Myocyte (in vitro differentiated cells): ENCODE results near the gene UBTD2. TPM values are rescaled to one million over a fixed set of nuclear protein-coding genes. Genes with fewer than 3 reads are reported as not detected.
"Not testable (repeated sequence)": the region's sequence is repeated elsewhere in the genome, so short reads cannot be mapped to it uniquely, and the experiment has no call there.

ENCODE experiments used
- DNase-seq: peaks from one replicate; pipeline ENCODE4 v3.0.0-alpha.2; 2012; ENCODE audit warnings: low read depth
- polyA plus RNA-seq: library from polyadenylated mRNA; unstranded; fragments of >200 nt; gene quantifications from one replicate; pipeline ENCODE4 v1.2.1, GENCODE V29; 2012; ENCODE audit warnings: missing spikeins
- total RNA-seq: library from RNA; depleted of rRNA; stranded (reverse); fragments of >200 nt; gene quantifications from 2 replicates; pipeline ENCODE4 v1.2.3, GENCODE V29; 2014

The UBTD2 gene
- 40.5 and 45.2 TPM in 2 replicates for total RNA-seq
- 21.5 TPM for polyA plus RNA-seq

DNA sequence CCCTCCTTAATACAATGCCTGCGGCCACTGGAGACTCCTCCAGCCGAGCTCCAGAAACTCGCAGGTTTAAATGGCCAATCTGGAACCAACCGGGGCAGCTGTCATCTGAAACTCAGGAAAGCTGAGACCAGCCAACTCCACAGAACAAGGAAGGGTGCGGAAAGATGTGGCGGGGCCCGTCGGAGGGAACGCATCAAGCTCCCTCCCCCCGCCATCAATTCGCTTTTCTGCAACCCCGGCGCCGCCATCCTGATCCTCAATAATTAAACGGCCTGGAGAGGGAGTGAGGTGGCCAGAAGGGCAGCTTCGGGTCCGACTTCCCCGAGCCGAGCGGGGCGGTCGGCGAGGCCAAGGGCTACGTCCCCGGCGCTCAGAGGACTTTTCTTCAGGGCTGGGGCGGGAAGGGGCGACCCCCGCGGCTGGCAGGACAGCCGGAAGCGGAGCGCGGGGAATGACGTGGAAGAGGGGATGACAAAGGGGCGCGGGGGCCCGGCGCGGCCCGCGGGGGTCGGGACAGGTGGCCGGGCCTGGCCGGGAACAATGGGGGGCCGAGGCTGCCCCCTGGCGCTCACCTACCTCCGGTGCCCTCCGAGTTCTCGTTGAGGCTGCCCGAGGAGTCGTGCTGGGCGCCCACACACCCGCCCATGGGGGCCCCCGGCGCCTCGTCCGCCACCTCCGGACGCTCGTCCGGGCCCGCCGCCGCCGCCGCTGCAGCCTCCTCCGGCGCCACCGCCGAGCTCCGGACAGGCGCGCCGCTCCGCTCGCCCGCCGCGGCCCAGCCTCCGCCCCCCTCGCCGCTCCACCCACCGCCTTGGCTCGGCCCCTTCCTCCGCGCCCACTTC lies at the start of gene UBTD2:
TSS of gene UBTD2 (minus strand) at position 745 of the 842 bp plus-strand sequence. CDS start at position 646, 99 bp downstream.
- peak; percentile 85 for DNase-seq

DNA sequence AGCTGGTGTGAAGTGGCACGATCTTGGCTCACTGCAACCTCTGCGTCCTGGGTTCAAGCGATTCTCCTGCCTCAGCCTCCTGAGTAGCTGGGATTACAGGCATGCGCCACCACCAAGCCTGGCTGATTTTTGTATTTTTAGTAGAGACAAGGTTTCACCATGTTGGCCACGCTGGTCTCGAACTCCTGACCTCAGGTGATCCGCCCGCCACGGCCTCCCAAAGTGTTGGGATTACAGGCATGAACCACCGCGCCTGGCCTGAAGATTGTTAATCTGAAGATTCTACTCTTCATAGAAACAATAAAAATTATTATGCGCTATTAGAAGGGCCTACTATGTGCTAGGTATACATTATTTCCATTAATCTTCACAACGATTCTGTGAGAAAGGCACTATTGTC lies 43.3 kb upstream of the UBTD2 start:
- DNase-seq = not testable (repeated sequence)

- no peak for DNase-seq
Observed at GRCh38 chr5:172325452-172325851, 41.9 kb upstream of the UBTD2 start.

DNA sequence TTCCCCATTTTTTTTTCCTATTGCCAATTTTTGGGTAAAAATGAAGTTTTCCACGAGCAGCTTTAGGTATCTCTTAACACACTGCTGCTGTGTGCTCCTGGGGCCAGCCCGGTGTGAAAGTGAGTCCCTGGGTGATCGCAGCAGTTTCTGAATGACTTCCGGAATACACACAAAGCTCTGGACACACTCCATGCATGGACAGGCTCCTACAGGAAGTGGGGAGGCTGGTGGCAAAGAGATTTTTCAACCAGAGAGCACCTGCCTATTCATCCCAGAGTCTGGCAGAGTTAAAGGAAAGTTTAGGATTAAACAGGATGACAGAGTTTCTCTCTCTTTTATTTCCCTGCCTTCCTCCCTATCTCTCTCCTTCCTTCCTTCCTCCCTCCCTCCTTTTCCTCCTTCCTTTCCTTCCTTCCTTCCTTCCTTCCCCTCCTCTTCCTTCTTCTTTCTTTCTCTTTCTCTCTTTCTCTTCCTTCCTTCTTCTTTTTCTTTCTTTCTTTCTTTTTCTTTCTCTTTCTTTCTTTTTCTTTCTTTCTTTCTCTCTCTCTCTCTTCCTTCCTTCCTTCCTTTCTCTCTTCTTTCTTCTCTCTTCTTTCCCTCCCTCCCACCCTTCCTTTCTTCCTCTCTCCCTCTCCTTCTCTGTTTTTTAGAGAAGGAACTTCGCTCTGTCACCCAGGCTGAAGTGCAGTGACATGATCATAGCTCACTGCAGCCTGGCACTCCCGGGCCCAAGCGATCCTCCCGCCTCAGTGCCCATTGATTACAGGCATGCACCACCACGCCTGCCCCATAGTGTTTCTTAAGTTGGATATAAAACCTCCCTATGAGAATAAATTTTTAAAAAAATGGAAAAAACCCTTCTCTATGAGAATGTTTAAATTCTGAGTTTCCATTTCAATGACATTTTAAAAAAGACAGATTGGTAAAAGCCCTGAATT lies 38.7 kb upstream of the UBTD2 start:
- DNase-seq = peak; percentile 24

GRCh38 chr5:172321593-172321992 lies 38.0 kb upstream of the UBTD2 start:
- DNase-seq = no peak

DNA sequence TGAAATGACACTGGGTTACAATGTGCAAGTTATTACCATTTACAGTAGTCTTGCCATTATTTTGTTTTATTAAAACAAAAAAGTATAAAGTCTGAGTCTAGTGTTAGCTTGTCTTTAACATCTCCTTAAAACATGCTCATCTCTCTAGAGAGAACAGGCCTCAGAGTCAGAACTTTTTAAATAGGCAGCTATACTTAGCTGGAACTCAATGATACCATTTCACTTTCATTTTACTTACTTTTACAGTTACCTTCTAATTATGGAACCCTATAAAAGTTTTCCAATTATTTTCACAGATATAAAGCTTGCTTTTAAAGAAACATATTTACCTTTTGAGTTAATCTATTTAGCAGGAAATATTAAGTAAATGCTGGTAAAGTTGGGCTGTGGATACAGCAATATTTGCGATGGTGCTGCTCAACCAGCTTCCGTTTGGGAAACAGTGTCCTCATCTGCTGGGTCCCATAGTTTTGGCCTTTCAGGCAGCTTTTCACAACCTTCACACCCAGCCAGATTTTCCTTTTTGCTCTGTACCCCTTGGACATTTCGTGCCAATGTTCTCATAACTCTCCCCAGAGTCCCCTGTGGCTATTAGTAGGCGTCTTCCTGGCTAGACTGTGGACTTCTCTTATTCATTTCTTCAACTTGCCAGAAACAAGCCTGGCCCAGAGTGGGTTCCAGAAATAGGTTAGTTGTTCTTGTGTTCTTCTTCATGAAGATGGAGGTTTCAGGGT lies 36.3 kb upstream of the UBTD2 start:
- no peak for DNase-seq

GRCh38 chr5:172315587-172316493 lies 32.3 kb upstream of the UBTD2 start:
- no peak for DNase-seq

GRCh38 chr5:172313915-172314314 lies 30.4 kb upstream of the UBTD2 start:
- no peak for DNase-seq

DNA sequence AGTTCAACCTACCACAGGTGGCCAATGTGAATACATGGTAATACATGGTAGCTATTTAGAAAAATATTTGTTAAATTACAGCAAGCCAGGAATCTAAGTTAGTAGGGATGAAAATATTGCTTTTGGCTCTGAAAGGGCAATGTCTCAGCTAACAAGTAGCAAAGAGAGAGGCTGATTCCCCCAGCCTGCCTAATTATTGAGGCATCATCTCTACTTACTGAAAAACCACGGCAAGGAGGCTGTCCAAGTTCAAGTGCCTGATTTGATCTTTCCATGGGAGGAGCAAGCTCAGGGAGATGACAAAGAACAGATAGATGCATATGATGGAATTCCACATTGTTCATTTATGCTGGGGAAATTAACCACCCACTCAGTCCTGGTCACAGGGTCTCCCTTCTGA lies 28.7 kb upstream of the UBTD2 start:
- no peak for DNase-seq

DNA sequence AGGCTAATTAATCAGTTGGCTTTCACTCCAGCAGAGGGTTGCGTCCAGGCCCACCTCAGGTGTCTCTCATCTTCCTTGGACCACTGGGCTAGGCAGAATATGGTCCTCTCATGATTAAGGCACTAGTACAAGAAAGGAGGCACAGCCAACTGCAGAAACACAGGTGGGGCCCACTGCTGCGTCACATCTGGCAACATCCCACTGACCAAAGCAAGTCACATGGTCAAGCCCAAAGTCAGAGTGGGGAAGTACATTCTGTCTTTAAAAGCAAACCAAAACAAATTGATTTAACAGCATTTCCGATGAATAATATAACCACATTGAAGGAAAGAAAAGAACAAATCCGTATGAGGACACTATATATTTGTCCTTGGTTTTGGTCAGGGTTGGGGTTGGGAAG lies 28.0 kb upstream of the UBTD2 start:
- DNase-seq = no peak

DNA sequence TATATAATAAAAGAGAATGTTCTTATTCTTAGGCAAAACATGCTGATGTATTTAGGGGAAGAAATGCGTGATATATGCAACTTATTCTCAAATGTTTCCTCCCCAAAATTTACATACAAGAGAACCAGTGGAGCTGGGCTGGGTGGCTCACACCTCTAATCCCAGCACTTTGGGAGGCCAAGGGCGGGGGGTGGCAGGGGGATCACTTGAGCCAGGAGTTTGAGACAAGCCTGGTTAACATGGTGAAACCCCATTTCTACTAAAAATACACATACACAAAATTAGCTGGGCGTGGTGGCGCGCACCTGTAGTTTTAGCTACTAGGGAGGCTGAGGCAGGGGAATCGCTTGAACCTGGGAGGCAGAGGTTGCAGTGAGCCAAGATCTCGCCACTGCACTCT lies 27.5 kb upstream of the UBTD2 start:
- DNase-seq = no peak

DNA sequence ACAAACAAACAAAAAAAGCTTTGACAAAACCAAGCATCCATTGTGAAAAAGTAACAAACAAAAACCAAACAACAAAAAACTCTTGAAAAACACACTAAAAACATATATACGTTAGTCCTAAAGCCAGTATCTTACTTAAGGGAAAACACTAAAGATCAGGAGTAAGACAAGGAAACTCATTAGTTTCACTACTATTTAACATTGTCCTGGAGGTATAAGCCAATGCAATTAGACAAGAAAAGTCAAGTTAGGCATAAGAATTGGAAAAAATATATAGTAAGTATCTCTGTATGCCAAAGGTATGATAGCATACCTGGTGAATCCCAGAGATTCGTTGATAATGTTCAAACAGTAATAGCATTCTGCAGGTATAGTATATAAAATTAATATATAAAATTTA lies 21.8 kb upstream of the UBTD2 start:
- DNase-seq = no peak

DNA sequence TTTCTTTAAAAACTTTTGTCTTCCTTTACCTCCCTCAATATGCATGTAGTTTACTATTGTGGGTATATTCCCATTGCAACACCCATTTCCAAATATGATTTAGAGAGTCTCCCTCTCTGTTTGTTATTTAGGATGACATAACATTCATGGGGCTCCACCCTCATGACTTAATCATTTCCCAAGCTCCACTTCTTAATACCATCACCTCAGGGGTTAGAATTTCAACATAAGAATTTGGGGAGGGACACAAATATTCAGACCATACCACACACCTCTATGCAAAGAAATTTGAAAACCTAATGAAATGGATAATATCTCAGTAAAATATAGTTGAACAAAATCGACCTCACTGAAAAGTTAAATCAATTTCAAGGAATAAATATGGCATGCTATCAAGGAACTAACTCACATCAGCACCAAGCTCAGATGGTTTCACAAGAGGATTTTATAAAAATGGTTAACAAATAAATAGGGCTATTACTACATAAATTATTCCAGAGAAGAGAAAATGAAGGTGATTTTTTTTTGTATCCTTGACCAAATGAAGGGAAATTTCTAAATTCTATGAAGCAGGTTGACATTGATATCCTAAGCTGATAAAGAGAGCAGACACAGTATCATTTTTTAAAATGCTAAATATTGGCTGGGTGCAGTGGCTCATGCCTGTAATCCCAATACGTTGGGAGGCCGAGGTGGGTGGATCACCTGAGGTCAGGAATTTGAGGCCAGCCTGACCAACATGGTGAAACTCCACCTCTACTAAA lies 20.2 kb upstream of the UBTD2 start:
- DNase-seq = no peak

DNA sequence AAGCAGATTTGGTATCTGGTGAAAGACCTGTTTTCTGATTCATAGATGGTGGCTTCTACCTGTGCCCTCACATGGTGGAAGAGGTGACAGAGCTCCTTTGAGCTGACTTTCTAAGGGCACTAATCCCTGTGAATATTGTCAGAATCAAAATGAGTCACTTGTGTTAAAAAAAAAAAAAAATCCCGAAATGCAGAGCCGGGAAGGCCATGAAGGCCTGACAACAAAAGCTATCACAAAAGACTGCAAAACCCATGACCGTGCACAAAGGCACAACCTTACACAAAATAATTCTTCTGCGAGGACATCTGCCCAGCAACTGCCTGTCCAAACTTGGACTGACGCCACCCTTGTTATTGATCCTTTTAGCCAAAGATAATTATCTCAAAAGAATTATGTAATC lies 19.6 kb upstream of the UBTD2 start:
- DNase-seq = no peak

GRCh38 chr5:172302047-172302710 lies 18.6 kb upstream of the UBTD2 start:
- DNase-seq = no peak

DNA sequence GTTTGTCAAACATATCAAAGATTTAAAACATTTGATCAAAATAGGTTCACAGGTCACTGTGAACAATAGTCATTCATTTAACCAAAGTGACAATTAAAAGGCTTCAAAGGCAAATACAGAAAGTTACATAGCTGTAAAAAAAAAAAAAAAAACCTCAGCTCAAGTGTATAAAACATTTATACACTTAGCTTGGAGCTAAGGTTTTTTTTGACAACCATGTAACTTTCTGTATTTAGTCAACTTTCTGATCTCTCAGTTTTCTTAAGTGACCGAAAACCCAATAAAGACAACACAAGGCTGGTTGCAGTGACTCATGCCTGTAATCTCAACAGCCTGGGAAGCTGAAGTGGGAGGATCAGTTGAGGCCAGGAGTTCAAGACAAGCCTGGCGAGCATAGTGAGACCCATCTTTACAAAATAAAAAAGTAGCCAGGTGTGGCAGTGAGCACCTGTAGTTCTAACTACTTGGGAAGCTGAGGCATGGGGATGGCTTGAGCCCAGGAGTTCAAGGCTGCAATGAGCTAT lies 16.4 kb upstream of the UBTD2 start:
- no peak for DNase-seq

- no peak for DNase-seq
Observed at GRCh38 chr5:172294831-172295230, 11.3 kb upstream of the UBTD2 start.

GRCh38 chr5:172293745-172294342 lies 10.3 kb upstream of the UBTD2 start:
- DNase-seq = no peak
